Left hindlimb (tissue), 1 donor: ENCODE measurements around the gene CARMIL3.
"Not testable (repeated sequence)": the region's sequence is repeated elsewhere in the genome, so short reads cannot be mapped to it uniquely, and the experiment has no call there.

Experiments used
- DNase-seq: peaks from one replicate; pipeline ENCODE4 v3.0.0-alpha.2; 2018

CARMIL3 gene

DNA sequence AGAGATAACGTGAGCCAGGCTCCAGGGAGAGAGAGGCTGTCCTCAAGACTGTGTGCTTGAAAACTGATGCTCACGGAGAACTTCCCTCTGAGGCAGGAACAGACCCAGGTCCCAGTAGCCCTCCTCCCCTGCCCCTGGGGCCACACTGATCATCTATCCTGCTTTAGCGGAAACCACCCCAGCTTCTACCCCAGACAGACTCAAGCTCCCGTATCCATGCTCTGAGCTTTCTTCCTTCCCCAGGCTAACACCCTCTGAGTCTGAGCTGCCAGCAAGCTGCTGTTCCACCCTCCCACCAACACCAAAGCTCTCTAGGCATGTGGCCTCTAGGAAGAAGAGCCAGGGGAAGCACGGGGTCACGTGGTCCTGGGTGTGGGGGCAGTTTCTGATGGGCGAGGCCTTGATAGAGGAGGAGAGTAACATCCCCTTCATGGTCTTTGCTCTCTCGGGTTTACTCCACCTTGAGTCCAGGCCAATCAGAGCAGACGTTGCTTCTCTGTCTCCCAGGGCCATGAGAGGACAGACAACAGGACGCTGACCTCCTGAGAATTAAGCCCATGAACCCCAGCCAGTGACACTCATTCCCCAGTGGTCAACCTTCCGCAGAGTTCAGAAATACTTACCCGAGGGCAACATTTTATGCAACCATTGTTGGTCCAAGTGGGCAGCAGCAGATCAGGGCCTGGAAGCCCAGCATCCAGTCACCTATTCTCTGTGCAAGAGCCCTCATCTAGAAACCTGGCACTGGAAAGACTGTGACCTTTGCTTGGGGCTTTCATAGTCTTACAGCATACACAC is 43.7 kb downstream of the CARMIL3 start:
- no peak for DNase-seq

GRCh38 chr14:24096545-24097181 is 44.9 kb downstream of the CARMIL3 start:
- DNase-seq, result no peak

DNA sequence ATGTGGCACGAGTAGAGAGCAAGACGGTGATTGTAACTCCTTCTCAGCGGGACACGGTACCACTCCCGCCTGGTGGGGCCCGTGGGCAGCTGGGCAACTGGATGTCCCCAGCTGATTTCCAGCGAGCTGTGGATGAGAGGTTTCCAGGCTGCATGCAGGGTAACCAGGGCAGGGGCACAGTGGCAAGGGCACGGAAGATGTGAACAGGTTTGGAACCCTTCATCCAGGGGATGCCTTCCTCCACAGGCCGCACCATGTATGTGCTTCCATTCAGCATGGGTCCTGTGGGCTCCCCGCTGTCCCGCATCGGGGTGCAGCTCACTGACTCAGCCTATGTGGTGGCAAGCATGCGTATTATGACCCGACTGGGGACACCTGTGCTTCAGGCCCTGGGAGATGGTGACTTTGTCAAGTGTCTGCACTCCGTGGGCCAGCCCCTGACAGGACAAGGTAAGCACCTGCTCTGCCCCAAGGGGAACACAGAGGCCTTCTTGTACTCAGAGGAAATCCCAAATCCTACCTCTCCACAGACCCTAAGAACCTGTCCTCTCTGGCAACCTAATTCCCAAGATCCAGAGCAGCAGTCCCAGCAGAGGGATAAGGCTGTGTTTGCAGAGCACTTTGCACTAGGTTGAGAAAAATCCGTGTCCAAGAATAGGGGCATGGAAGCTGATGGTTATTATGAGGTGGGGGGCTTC is 46.6 kb downstream of the CARMIL3 start:
- DNase-seq, result no peak

DNA sequence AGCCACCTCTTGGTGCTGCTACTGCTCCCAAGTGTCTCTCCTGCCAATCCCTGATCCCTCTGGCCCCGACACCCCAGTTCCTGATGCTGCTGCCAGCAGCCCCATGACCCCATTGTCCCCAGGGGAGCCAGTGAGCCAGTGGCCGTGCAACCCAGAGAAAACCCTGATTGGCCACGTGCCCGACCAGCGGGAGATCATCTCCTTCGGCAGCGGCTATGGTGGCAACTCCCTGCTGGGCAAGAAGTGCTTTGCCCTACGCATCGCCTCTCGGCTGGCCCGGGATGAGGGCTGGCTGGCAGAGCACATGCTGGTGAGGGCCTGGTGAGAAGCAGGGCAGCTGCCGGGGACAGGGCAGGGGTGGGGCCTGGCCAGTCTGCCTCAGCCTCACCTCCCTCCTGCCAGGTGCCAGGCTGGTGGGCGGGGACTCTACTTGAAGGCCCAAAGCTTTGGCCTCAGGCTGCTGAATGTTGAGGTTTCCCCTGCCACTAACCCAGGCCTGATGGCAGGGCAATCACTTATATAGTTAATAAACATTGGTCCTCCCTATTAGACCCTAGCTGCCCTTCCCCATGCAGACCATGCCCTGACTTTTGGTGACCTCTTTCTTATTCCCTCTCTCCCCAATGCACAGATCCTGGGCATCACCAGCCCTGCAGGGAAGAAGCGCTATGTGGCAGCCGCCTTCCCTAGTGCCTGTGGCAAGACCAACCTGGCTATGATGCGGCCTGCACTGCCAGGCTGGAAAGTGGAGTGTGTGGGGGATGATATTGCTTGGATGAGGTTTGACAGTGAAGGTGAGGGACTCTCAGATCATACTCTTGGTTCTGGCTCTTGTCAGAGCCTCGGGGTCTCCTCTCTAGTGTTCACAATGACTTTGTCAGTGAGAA is 47.4 kb downstream of the CARMIL3 start:
- DNase-seq, result no peak

DNA sequence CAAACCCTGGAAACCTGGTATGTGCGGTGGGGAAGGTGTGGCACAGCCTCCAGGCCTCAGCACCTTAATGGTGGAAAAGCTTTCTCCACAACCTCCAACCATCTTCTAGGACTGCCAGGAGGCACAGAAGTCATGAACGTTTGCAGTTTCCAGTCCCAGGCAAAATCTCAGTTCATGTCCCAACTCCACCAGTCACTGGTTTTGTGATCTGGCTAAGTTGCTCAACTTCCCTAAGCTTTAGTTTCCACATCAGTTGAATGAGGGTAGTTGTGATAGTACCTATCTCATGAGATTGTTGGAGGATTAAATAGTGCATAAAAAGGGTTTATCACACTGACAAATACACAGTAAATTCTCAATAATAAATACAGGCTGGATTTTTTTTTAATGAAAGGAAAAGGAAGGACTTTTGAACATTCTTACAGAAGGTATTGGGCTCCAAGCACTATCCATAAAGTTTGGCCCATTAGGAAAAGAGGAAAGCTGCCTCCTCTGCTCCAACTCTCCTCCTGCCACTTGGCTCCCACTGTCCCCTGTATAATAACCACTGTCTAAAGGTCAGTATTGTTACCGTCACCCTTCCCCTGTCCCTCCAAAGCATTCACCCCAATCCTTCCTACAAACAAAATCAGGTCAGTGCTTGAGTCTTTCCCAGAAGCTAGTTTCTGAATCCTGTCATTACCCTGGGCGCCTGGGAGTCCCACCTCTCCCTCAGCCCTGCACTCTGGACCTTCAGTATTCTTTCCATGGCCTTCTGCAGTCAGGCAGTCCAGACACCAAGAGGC is 48.6 kb downstream of the CARMIL3 start:
- no peak for DNase-seq

DNA sequence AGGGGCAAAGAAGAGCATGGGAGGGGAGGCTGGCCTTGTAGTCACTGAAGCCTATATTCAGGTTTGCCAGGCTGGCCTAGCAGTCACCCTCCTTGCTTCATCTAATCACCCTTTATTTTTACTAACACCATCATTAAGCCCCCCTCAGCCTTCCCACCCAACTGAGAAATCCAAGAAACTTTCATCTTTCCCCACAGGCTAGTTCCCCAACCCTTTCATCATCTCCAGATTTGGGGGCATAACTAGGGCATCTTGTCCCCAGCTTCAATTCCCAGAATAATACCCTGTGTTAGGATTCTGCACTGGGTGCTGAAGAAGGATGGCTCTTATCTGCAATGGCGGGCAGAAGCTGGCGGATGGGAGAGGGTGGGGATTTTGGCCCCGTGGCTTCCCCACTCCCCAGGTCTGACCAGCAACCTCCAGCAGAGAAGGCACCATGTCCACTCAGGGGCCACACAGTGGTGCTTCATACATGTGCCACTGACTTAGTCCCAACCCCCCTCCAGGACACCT is 49.2 kb downstream of the CARMIL3 start:
- no peak for DNase-seq

DNA sequence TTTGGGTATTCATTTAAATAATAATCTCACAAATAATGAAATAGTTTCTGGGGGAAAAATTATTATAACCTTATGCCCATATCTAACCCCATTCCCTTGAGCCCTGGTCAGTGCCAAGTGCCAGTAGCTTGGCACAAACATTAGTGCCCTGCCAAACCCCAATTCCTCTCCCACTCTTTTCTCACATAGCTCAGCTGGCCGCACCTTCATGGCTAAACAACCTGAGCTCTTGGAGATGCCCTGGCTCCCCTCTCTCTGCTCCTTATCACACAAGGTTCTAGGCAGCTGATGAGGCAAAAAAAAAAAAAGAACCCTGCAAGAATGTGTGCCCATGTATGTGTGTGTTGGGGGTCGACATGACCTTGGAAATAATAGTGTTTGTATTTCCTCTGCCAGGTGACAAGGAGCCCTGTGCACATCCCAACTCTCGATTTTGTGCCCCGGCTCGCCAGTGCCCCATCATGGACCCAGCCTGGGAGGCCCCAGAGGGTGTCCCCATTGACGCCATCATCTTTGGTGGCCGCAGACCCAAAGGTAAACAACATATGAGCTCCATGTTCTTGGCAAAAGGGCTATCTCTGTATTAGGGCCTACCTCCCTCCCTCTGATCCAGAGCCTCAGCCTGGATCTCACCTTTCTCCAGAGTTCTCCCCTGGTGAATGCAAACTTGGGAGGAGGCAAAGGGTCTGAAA is 50.7 kb downstream of the CARMIL3 start:
- DNase-seq, result no peak

DNA sequence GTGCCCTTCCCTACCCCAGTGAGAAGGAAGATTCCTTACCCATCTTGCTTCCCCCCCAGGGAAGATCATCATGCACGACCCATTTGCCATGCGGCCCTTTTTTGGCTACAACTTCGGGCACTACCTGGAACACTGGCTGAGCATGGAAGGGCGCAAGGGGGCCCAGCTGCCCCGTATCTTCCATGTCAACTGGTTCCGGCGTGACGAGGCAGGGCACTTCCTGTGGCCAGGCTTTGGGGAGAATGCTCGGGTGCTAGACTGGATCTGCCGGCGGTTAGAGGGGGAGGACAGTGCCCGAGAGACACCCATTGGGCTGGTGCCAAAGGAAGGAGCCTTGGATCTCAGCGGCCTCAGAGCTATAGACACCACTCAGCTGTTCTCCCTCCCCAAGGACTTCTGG is 51.6 kb downstream of the CARMIL3 start:
- no peak for DNase-seq

- DNase-seq, result not testable (repeated sequence)
These were observed 53.9 kb downstream of the CARMIL3 start for GRCh38 chr14:24105609-24106239.

GRCh38 chr14:24106672-24107271 is 55.0 kb downstream of the CARMIL3 start:
- DNase-seq, result no peak

GRCh38 chr14:24108336-24108874 is 56.6 kb downstream of the CARMIL3 start:
- no peak for DNase-seq

DNA sequence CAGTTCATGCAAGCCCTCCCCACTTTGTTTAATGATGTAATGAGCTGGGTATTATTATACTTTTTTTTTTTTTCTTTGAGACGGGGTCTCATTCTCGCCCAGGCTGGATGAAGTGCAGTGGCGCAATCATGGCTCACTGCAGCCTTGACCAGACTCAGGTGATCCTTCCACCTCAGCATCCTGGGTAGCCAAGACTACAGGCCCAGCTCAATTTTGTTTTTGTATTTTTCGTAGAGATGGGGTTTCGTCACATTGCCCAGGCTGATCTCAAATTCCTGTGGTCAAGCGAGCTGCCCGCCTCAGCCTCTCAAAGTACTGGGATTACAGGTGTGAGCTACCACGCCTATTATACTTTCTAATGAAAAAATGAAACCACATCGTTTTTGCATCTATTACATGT is 58.3 kb downstream of the CARMIL3 start:
- DNase-seq, result no peak

- DNase-seq, result no peak
These were observed 58.7 kb downstream of the CARMIL3 start for GRCh38 chr14:24110523-24110922.

- DNase-seq, result no peak
These were observed 61.6 kb downstream of the CARMIL3 start for GRCh38 chr14:24113379-24113800.

- DNase-seq, result peak; percentile 87
These were observed 62.2 kb downstream of the CARMIL3 start for GRCh38 chr14:24113801-24114531.

- peak; percentile 99 for DNase-seq
These were observed 63.0 kb downstream of the CARMIL3 start, which contains the start of the genes DCAF11 and NRL for GRCh38 chr14:24114532-24115421. TSS of gene DCAF11 (plus strand) at chr14:24114777. CDS start at chr14:24115595, 818 bp downstream. TSS of gene NRL (minus strand) at chr14:24114949. CDS start at chr14:24082848, 32,101 bp downstream.

GRCh38 chr14:24115422-24116127 is 63.8 kb downstream of the CARMIL3 start:
- no peak for DNase-seq
